Natural killer cell (primary cell): ENCODE results near the gene NRM. TPM values are rescaled to one million over a fixed set of nuclear protein-coding genes. Genes with fewer than 3 reads are reported as not detected.

ENCODE experiments used
- ATAC-seq, 3 donors: fragments of 150-1000 bp in 2 of 3; fragments of 200-7000 bp in 1 of 3; cut with Tn5 transposase; 1 replicate in 1 of 3; 2 replicates in 2 of 3; pipeline ENCODE4 v1.10.0; 2021; ENCODE audit warnings: mild to moderate bottlenecking in 2 of 3, moderate library complexity in 2 of 3
- DNase-seq, 2 donors: peaks; one replicate each; pipeline versions ENCODE4 v3.0.0 to v3.0.0-alpha.2; 2013 to 2021; ENCODE audit warnings: mixed read lengths in 1 of 2
- H3K27ac ChIP-seq: one replicate; pipeline ENCODE4 v1.5.1; 2013; ENCODE audit warnings: mild to moderate bottlenecking, low read length
- H3K27me3 ChIP-seq: one replicate; pipeline ENCODE4 v1.6.1; 2013; ENCODE audit warnings: low read length; ENCODE audit not compliant: control insufficient read depth, insufficient read depth
- H3K36me3 ChIP-seq: one replicate; pipeline ENCODE4 v1.6.1; 2013; ENCODE audit warnings: low read length; ENCODE audit not compliant: control insufficient read depth, insufficient read depth
- H3K4me1 ChIP-seq: one replicate; pipeline ENCODE4 v1.6.1; 2013; ENCODE audit warnings: low read length; ENCODE audit not compliant: control insufficient read depth, insufficient read depth
- H3K4me3 ChIP-seq: one replicate; pipeline ENCODE4 v1.5.1; 2013; ENCODE audit warnings: low read length
- H3K9me3 ChIP-seq: one replicate; pipeline ENCODE4 v1.6.1; 2013; ENCODE audit warnings: low read length; ENCODE audit not compliant: control insufficient read depth, insufficient read depth
- H3K27ac Mint-ChIP-seq, 2 donors: one replicate each; pipeline ENCODE4 v1.8.0; 2022; ENCODE audit warnings: mild to moderate bottlenecking in 2 of 2, mixed read lengths in 2 of 2, moderate library complexity in 1 of 2
- H3K27me3 Mint-ChIP-seq, 2 donors: one replicate each; pipeline ENCODE4 v1.8.0; 2022; ENCODE audit warnings: low read depth in 2 of 2, mixed read lengths in 2 of 2
- H3K36me3 Mint-ChIP-seq: one replicate; pipeline ENCODE4 v1.8.0; 2022; ENCODE audit warnings: mixed read lengths
- H3K4me1 Mint-ChIP-seq, 2 donors: one replicate each; pipeline ENCODE4 v1.8.0; 2022; ENCODE audit warnings: mixed read lengths in 2 of 2
- H3K4me3 Mint-ChIP-seq: one replicate; pipeline ENCODE4 v1.8.0; 2022; ENCODE audit warnings: mild to moderate bottlenecking, moderate library complexity, mixed read lengths
- H3K9me3 Mint-ChIP-seq, 2 donors: one replicate each; pipeline ENCODE4 v1.8.0; 2022; ENCODE audit warnings: mixed read lengths in 2 of 2
- CTCF ChIP-seq: fragments of 200-600 bp; IDR thresholded peaks from one replicate; pipeline ENCODE4 v1.8.0; 2022; ENCODE audit warnings: antibody characterized with exemption
- WGBS: methylation state at CpG from one replicate; pipeline ENCODE4 v1.1.7; 2013; ENCODE audit warnings: missing lambda C conversion rate; ENCODE audit not compliant: insufficient coverage; 5-methylcytosine and 5-hydroxymethylcytosine counted together
- intact Hi-C: fragments of 100-400 bp; cut with micrococcal nuclease; formaldehyde crosslinking; loops from one replicate; pipeline ENCODE4 v1.14.2; 2022
- total RNA-seq, 4 donors: library from RNA; stranded (reverse); fragments of 120-200 nt in 1 of 4; gene quantifications; one replicate each; pipeline versions ENCODE4 v1.2.3 to v1.2.4, GENCODE V29; 2013 to 2022

NRM gene
- 1 to 10 TPM; 7.4 to 8.9 (median 8.7) TPM for total RNA-seq
- 4.3 TPM for total RNA-seq (2013)

- 2% methylated on average over 40 of the region's 40 CpGs for WGBS
- H3K36me3 Mint-ChIP-seq, result no peaks in the 10 kb centered on the region
- Histone ChIP-seq H3K9me3 (no peaks in the 10 kb centered on the region), H3K27ac (peak within 1 kb of the TSS; percentile 33), H3K27me3 (no peaks in the 10 kb centered on the region), H3K4me3 (peak within 1 kb of the TSS; percentile 60), H3K4me1 (peaks cover 50% of the 10 kb centered on the region), H3K36me3 (no peaks in the 10 kb centered on the region)
- peak; percentile 55 to 84 for DNase-seq
- peak; percentile 21 to 46 (median 31) for ATAC-seq
- no peak for TF ChIP-seq CTCF
- H3K27me3 Mint-ChIP-seq, result no peaks in the 10 kb centered on the region
- no peaks in the 10 kb centered on the region for H3K9me3 Mint-ChIP-seq
- intact Hi-C loops, result no loop called here
- peak within 1 kb of the TSS; percentile 91 to 98 for H3K27ac Mint-ChIP-seq
- H3K4me3 Mint-ChIP-seq, result peak within 1 kb of the TSS; percentile 79
- H3K4me1 Mint-ChIP-seq, result peaks cover 41 to 52% of the 10 kb centered on the region in 2 donors
Measured at GRCh38 chr6:30690403-30691207, at the start of gene NRM. TSS of gene NRM (minus strand) at chr6:30690984. CDS start at chr6:30690974, 10 bp downstream.

- H3K9me3 Mint-ChIP-seq, result peaks cover 0 to 2% of the 10 kb centered on the region in 2 donors
- H3K4me1 Mint-ChIP-seq, result peaks cover 69 to 81% of the 10 kb centered on the region in 2 donors
- Histone ChIP-seq H3K27me3 (no peaks in the 10 kb centered on the region), H3K4me1 (peaks cover 74% of the 10 kb centered on the region), H3K4me3 (no peak overlapping the region), H3K27ac (no peak overlapping the region), H3K36me3 (peaks cover 34% of the 10 kb centered on the region), H3K9me3 (peaks cover 3% of the 10 kb centered on the region)
- 95% methylated on average over 2 of the region's 2 CpGs for WGBS
- ATAC-seq (no peak), DNase-seq (no peak)
- H3K4me3 Mint-ChIP-seq, result peak overlapping the region; percentile 21
- H3K36me3 Mint-ChIP-seq, result no peaks in the 10 kb centered on the region
- intact Hi-C loops, result loop anchor here (5.0 kb wide), 1 partner anchor 123 kb away; the partner anchor contains the start of genes MRPS18B and PPP1R10
- peak overlapping the region in 1 of 2 donors; percentile 96 for H3K27ac Mint-ChIP-seq
- H3K27me3 Mint-ChIP-seq, result no peaks in the 10 kb centered on the region
- no peak for TF ChIP-seq CTCF
Measured at GRCh38 chr6:30740540-30740870, 49.7 kb upstream of the NRM start.

GRCh38 chr6:30738532-30738931 lies 47.7 kb upstream of the NRM start:
- peaks cover 0 to 2% of the 10 kb centered on the region in 2 donors for H3K9me3 Mint-ChIP-seq
- Histone ChIP-seq H3K4me3 (no peak overlapping the region), H3K36me3 (peaks cover 40% of the 10 kb centered on the region), H3K27ac (no peak overlapping the region), H3K9me3 (peaks cover 3% of the 10 kb centered on the region), H3K4me1 (peaks cover 67% of the 10 kb centered on the region), H3K27me3 (no peaks in the 10 kb centered on the region)
- no peak overlapping the region for H3K4me3 Mint-ChIP-seq
- intact Hi-C loops, result no loop called here
- TF ChIP-seq CTCF, result no peak
- no peaks in the 10 kb centered on the region for H3K27me3 Mint-ChIP-seq
- DNase-seq, result no peak
- peak overlapping the region in 1 of 2 donors; percentile 14 for H3K27ac Mint-ChIP-seq
- no peaks in the 10 kb centered on the region for H3K36me3 Mint-ChIP-seq
- peaks cover 62 to 66% of the 10 kb centered on the region in 2 donors for H3K4me1 Mint-ChIP-seq
- ATAC-seq, result no peak
- WGBS, result 92% methylated on average over 5 of the region's 6 CpGs
